GM12801 (cell line): ENCODE results near the gene PUM2.

Source experiments
- CTCF ChIP-seq: IDR thresholded peaks from one replicate; pipeline ENCODE4 v1.5.1; 2011; ENCODE audit warnings: control low read depth; ENCODE audit not compliant: insufficient read length; ENCODE audit errors: extremely low read depth

The PUM2 gene

DNA sequence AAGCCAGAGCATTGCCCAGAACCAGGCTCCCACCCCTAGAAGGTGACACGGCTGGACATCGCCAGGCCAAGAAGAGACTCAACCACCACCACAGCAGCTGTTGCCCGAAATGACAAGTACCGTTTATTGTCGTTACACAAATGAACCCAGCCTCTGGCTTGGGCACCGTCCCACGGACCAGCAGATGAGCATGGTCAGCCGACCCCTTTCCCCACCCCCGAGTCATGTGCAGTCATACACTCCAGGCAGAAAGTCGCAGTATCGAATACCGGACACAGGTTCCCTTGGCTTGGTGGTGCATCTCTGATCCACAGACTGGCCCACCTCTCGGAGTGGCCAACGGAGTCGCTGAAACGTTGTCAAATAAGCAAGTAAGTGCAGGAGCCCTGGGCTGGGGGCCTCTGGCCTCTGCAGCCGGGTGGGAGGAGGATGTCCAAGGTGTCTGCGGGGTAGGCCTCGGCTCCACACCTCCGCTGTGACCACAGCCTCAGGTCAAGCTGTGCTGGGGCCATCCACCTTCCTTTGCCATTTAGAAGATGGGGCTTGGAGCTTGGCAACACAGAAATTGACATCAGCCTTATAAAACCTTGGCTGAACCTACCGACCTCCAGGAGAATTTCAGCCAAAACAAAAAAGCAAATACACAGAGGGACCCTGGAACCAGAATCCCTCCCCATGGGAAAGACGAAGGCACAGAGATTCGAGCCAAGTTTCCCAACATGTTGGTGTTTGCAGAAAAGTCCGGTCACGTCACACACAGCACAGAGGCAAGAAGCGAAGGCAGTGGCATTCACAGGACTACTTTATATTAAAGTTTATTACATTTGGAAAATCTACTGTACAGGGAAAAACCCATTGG is 149.7 kb downstream of the PUM2 start:
- no peak for TF ChIP-seq CTCF

GRCh38 chr2:20199633-20200270 is 150.9 kb downstream of the PUM2 start:
- no peak for TF ChIP-seq CTCF

DNA sequence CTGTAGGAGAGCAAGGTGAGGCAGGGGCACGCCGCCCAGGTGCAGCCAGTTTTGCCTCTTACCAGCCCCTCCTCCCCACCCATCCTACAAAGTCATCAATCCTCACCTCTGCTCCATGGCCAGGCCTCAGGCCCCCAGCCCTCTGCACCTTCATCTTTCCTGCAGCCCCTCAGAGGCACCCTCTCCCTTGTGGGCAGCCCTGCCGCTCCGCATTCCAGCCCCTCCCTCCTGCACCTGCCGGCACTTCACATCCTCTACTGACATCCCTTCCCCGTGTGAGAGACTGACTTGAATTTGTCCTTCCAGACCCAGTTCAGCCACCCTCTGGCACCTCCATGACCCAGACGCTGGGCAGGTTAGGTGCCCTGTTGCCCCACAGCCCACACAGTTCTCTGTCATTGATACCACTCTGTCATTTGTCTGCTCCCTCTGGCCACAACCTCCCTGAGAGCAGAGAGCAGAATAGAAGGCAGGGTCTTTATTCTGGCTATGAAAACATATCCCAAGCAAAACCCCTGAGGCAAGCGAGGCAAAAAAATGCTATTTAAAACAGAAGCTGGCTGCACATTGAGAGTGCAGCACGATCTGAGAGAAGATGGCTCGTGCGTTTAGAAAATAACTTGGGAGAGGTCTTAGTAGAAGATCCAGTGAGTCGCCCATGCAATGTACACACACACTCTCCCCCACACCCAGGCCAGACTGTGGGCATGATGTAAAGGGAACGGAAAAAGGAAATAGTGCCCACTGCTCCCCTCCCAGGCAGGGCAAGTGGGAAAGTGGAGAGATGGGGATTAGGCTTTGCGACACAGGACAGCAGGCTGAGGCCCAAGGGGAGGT is 151.6 kb downstream of the PUM2 start:
- no peak for TF ChIP-seq CTCF
